HG03442 (cell line): ENCODE results near the gene CARD10.
"Not testable (repeated sequence)": the region's sequence is repeated elsewhere in the genome, so short reads cannot be mapped to it uniquely, and the experiment has no call there.

Experiments used
- ATAC-seq: cut with Tn5 transposase; IDR thresholded peaks from one replicate; pipeline ENCODE4 v1.9.1; 2021; ENCODE audit warnings: mild to moderate bottlenecking, moderate library complexity; ENCODE audit not compliant: unreplicated experiment

CARD10 gene

GRCh38 chr22:37471727-37472417, 47.3 kb downstream of the CARD10 start:
- ATAC-seq = no peak

- ATAC-seq = no peak
Measured at GRCh38 chr22:37470087-37470445, 49.1 kb downstream of the CARD10 start.

GRCh38 chr22:37469416-37470086, 49.7 kb downstream of the CARD10 start:
- no peak for ATAC-seq

GRCh38 chr22:37468201-37468695, 51.0 kb downstream of the CARD10 start:
- ATAC-seq = not testable (repeated sequence)

- ATAC-seq = no peak
Measured at GRCh38 chr22:37467391-37467955, 51.7 kb downstream of the CARD10 start.

- no peak for ATAC-seq
Measured at GRCh38 chr22:37464181-37464580, 55.0 kb downstream of the CARD10 start.

- no peak for ATAC-seq
Measured at GRCh38 chr22:37462983-37463382, 56.2 kb downstream of the CARD10 start.

GRCh38 chr22:37462436-37462835, 56.8 kb downstream of the CARD10 start:
- ATAC-seq = no peak

- no peak for ATAC-seq
Measured at GRCh38 chr22:37461961-37462360, 57.3 kb downstream of the CARD10 start.

GRCh38 chr22:37460684-37461083, 58.5 kb downstream of the CARD10 start:
- no peak for ATAC-seq

- ATAC-seq = no peak
Measured at GRCh38 chr22:37459206-37459605, 60.0 kb downstream of the CARD10 start.

GRCh38 chr22:37457093-37457893, 61.9 kb downstream of the CARD10 start:
- ATAC-seq = no peak

- no peak for ATAC-seq
Measured at GRCh38 chr22:37456346-37456745, 62.9 kb downstream of the CARD10 start.

- ATAC-seq = no peak
Measured at GRCh38 chr22:37455896-37456295, 63.3 kb downstream of the CARD10 start.

GRCh38 chr22:37454857-37455686, 64.1 kb downstream of the CARD10 start:
- no peak for ATAC-seq

GRCh38 chr22:37453696-37454095, 65.5 kb downstream of the CARD10 start:
- ATAC-seq = no peak

GRCh38 chr22:37451218-37451617, 68.0 kb downstream of the CARD10 start:
- ATAC-seq = no peak

GRCh38 chr22:37449331-37450001, 69.7 kb downstream of the CARD10 start:
- ATAC-seq = no peak

- no peak for ATAC-seq
Measured at GRCh38 chr22:37448516-37449127, 70.6 kb downstream of the CARD10 start.
